K562 (cell line): Measurements from ENCODE around the gene ILK. TPM values are rescaled to one million over a fixed set of nuclear protein-coding genes. Genes with fewer than 3 reads are reported as not detected.

Experiments
- ARID1B ChIP-seq: fragments of 450-650 bp; IDR thresholded peaks from 2 replicates; pipeline ENCODE4 v1.6.1; 2016; ENCODE audit warnings: antibody characterized with exemption, mild to moderate bottlenecking, inconsistent platforms
- E2F6 ChIP-seq, 2 experiments: IDR thresholded peaks; 2 replicates each; pipeline ENCODE4 v1.6.1; 2011; ENCODE audit warnings: borderline replicate concordance in 1 of 2, control low read depth in 1 of 2, low read depth in 1 of 2, low read length in 1 of 2, mild to moderate bottlenecking in 1 of 2, mixed read lengths in 1 of 2, moderate library complexity in 1 of 2; ENCODE audit not compliant: insufficient read depth in 1 of 2, insufficient read length in 1 of 2, poor library complexity in 1 of 2, severe bottlenecking in 1 of 2; ENCODE audit errors: extremely low read depth in 1 of 2
- ERF ChIP-seq: fragments of 450-650 bp; formaldehyde crosslinking; IDR thresholded peaks from 2 replicates; pipeline ENCODE4 v1.4.0; 2020; ENCODE audit warnings: mild to moderate bottlenecking, mixed read lengths
- EWSR1 ChIP-seq: fragments of 450-650 bp; IDR thresholded peaks from 2 replicates; pipeline ENCODE4 v1.6.1; 2018; ENCODE audit warnings: borderline replicate concordance, mild to moderate bottlenecking, low read depth, moderate library complexity; ENCODE audit not compliant: partially characterized antibody
- FOSL1 ChIP-seq: fragments of 200-800 bp; sonication (Bioruptor generic); conservative IDR thresholded peaks from 2 replicates; pipeline ENCODE4 v1.6.1; 2016; ENCODE audit warnings: missing genetic modification characterization, missing compliant biosample characterization
- HDAC2 ChIP-seq: fragments of 450-650 bp; IDR thresholded peaks from 2 replicates; pipeline ENCODE4 v1.6.1; 2016; ENCODE audit warnings: mild to moderate bottlenecking
- HSF4 ChIP-seq: fragments of 250-450 bp; sonication (Bioruptor Pico); IDR thresholded peaks from 2 replicates; pipeline ENCODE4 v2.1.2; 2022; ENCODE audit warnings: mild to moderate bottlenecking, moderate library complexity, borderline replicate concordance
- L3MBTL2 ChIP-seq: fragments of 450-650 bp; IDR thresholded peaks from 2 replicates; pipeline ENCODE4 v1.6.1; 2016; ENCODE audit warnings: mild to moderate bottlenecking, moderate library complexity
- POLR2A ChIP-seq: fragments of 450-650 bp; conservative IDR thresholded peaks from 2 replicates; pipeline ENCODE4 v1.6.1; 2016
- PTBP1 ChIP-seq: fragments of 200-400 bp; formaldehyde crosslinking; IDR thresholded peaks from 2 replicates; pipeline ENCODE4 v1.6.1; 2017; ENCODE audit warnings: low read depth, low read length
- RBFOX2 ChIP-seq: fragments of 200-400 bp; formaldehyde crosslinking; IDR thresholded peaks from 2 replicates; pipeline ENCODE4 v1.6.1; 2017; ENCODE audit warnings: low read depth, mild to moderate bottlenecking, low read length, moderate library complexity
- RCOR1 ChIP-seq, 2 experiments: IDR thresholded peaks; 2 replicates each; pipeline ENCODE4 v1.6.1; 2012; ENCODE audit warnings: low read depth in 2 of 2, low read length in 2 of 2, borderline replicate concordance in 1 of 2, improper control_type of control experiment in 1 of 2
- SFPQ ChIP-seq: fragments of 200-400 bp; formaldehyde crosslinking; IDR thresholded peaks from 2 replicates; pipeline ENCODE4 v1.6.1; 2017; ENCODE audit warnings: mild to moderate bottlenecking, low read depth, low read length, moderate library complexity
- SMAD4 ChIP-seq: fragments of 250-450 bp; sonication (Bioruptor Pico); conservative IDR thresholded peaks from 2 replicates; pipeline ENCODE4 v1.8.0; 2021; ENCODE audit warnings: inconsistent platforms, mild to moderate bottlenecking, moderate library complexity
- SMARCE1 ChIP-seq: fragments of 450-650 bp; IDR thresholded peaks from 2 replicates; pipeline ENCODE4 v1.7.1; 2016; ENCODE audit warnings: mild to moderate bottlenecking
- SP1 ChIP-seq: sonication (generic); formaldehyde crosslinking; IDR thresholded peaks from 2 replicates; pipeline ENCODE4 v1.8.1; 2022; ENCODE audit warnings: mild to moderate bottlenecking, missing genetic modification reagents
- SP2 ChIP-seq: IDR thresholded peaks from 2 replicates; pipeline ENCODE4 v1.6.1; 2011; ENCODE audit warnings: mild to moderate bottlenecking, low read depth, low read length, moderate library complexity; ENCODE audit not compliant: poor library complexity, severe bottlenecking; ENCODE audit errors: extremely low read depth
- STAT5B ChIP-seq: fragments of 250-450 bp; sonication (Bioruptor Pico); IDR thresholded peaks from 2 replicates; pipeline ENCODE4 v1.8.0; 2021; ENCODE audit warnings: mild to moderate bottlenecking, inconsistent platforms
- TRIM24 ChIP-seq, 2 experiments: fragments of 450-650 bp; IDR thresholded peaks; 2 replicates each; pipeline ENCODE4 v1.6.1; 2016
- ZC3H4 ChIP-seq: sonication (generic); formaldehyde crosslinking; IDR thresholded peaks from 2 replicates; pipeline ENCODE4 v1.9.0; 2021; ENCODE audit warnings: missing genetic modification reagents, borderline replicate concordance
- ZKSCAN3 ChIP-seq: fragments of 250-450 bp; sonication (Bioruptor Pico); IDR thresholded peaks from 2 replicates; pipeline ENCODE4 v1.4.0; 2020
- polyA plus RNA-seq, 8 experiments: library from polyadenylated mRNA; depleted of rRNA in 4 of 8; stranded (reverse) in 5 of 8; unstranded in 3 of 8; fragments of >200 nt; fragmentation: Nextera tagmentation in 2 of 8; fragmentation: Illumina TruSeq in 1 of 8; extraction: Ambion mirVana in 2 of 8; extraction: Trizol in 1 of 8; gene quantifications; 2 replicates each; pipeline versions ENCODE4 v1.2.1 to v1.2.3, GENCODE V29; 2011 to 2014; ENCODE audit warnings: inconsistent platforms in 1 of 8, missing spikeins in 1 of 8
- total RNA-seq, 7 experiments: library from RNA; depleted of rRNA in 6 of 7; stranded (reverse); fragments of >200 nt in 6 of 7; fragmentation: Illumina TruSeq in 2 of 7; extraction: Trizol in 2 of 7; gene quantifications; 2 replicates each; pipeline versions ENCODE4 v1.2.1 to v1.2.3, GENCODE V29; 2011 to 2021; ENCODE audit warnings: low replicate concordance in 1 of 7
- TF ChIP-seq, protein P1 (sequence below): sonication (generic); formaldehyde crosslinking; IDR thresholded peaks from 2 replicates; pipeline ENCODE4 v1.8.1; 2022; ENCODE audit warnings: missing genetic modification reagents
- TF ChIP-seq, protein P2 (sequence below): sonication (generic); formaldehyde crosslinking; IDR thresholded peaks from 2 replicates; pipeline ENCODE4 v1.8.0; 2022; ENCODE audit warnings: mild to moderate bottlenecking, low read depth, missing genetic modification reagents
- TF ChIP-seq, protein P3 (sequence below): sonication (generic); formaldehyde crosslinking; IDR thresholded peaks from 2 replicates; pipeline ENCODE4 v1.8.1; 2022; ENCODE audit warnings: missing genetic modification reagents

Gene ILK
- total and polyA plus RNA-seq, 9 of the 15 experiments (the other 6 are each of a cell fraction or from before 2014, with no cell fraction given), result 43.3 to 95.9 (median 58.9) TPM

DNA sequence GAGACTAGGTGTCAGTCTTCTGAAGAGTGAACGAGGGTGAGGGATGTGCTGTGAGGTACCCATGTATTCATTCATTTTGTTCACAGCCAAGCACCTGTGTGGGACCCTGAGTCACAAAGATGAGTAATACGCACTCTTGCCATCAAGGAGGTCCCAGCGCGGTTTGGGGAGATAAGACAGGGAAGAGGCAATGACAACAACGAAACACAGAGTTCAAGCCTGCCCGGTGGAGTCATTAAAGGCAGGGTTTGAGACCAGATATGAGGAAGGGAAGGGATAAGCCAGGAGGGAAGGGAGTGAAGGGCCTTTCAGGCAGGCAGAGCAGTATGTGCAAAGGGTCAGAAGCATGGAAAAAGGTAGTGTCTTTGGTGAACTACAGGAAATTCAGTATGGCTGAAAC lies 47.4 kb downstream of the ILK start (continued):
- TF ChIP-seq E2F6 (IDR thresholded peaks at IDR 0.05; ENCODE audit: borderline replicate concordance in 1 of 2, extremely low read depth in 1 of 2, insufficient read depth in 1 of 2, insufficient read length in 1 of 2, low read depth in 1 of 2, low read length in 1 of 2, poor library complexity in 1 of 2, severe bottlenecking in 1 of 2) (no peak), SP1 (no peak), PTBP1 (no peak), SMARCE1 (peak; percentile 96), ZC3H4 (CRISPR knock-in tag) (no peak), L3MBTL2 (no peak), FOSL1 (tag) (peak; percentile 97), HDAC2 (peak; percentile 69), SMAD4 (no peak), ZKSCAN3 (CRISPR knock-in tag) (no peak), RBFOX2 (no peak), RCOR1 (IDR thresholded peaks at IDR 0.05; ENCODE audit: borderline replicate concordance in 1 of 2, low read depth in 2 of 2, low read length in 2 of 2) (peak in 1 of 2 experiments; percentile 85; a peak in 2 of 4 replicates), SP2 (no peak), HSF4 (CRISPR knock-in tag) (no peak), TRIM24 (IDR thresholded peaks at IDR 0.05) (peak; percentile 66 to 76), EWSR1 (no peak), POLR2A (no peak), STAT5B (CRISPR knock-in tag) (no peak), SFPQ (no peak), ERF (CRISPR knock-in tag) (no peak), ARID1B (peak; percentile 93)
- TF ChIP-seq, protein P1, sequence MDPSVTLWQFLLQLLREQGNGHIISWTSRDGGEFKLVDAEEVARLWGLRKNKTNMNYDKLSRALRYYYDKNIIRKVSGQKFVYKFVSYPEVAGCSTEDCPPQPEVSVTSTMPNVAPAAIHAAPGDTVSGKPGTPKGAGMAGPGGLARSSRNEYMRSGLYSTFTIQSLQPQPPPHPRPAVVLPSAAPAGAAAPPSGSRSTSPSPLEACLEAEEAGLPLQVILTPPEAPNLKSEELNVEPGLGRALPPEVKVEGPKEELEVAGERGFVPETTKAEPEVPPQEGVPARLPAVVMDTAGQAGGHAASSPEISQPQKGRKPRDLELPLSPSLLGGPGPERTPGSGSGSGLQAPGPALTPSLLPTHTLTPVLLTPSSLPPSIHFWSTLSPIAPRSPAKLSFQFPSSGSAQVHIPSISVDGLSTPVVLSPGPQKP, result no peak
- TF ChIP-seq, protein P2, sequence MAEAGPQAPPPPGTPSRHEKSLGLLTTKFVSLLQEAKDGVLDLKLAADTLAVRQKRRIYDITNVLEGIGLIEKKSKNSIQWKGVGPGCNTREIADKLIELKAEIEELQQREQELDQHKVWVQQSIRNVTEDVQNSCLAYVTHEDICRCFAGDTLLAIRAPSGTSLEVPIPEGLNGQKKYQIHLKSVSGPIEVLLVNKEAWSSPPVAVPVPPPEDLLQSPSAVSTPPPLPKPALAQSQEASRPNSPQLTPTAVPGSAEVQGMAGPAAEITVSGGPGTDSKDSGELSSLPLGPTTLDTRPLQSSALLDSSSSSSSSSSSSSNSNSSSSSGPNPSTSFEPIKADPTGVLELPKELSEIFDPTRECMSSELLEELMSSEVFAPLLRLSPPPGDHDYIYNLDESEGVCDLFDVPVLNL (CRISPR knock-in tag), result no peak
- TF ChIP-seq, protein P3, sequence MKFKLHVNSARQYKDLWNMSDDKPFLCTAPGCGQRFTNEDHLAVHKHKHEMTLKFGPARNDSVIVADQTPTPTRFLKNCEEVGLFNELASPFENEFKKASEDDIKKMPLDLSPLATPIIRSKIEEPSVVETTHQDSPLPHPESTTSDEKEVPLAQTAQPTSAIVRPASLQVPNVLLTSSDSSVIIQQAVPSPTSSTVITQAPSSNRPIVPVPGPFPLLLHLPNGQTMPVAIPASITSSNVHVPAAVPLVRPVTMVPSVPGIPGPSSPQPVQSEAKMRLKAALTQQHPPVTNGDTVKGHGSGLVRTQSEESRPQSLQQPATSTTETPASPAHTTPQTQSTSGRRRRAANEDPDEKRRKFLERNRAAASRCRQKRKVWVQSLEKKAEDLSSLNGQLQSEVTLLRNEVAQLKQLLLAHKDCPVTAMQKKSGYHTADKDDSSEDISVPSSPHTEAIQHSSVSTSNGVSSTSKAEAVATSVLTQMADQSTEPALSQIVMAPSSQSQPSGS (CRISPR knock-in tag), result no peak
